Right renal pelvis (tissue), 4 donors: Measurements from ENCODE around the gene IGF2BP2. TPM values are rescaled to one million over a fixed set of nuclear protein-coding genes. Genes with fewer than 3 reads are reported as not detected.
"Not testable (repeated sequence)": the region's sequence is repeated elsewhere in the genome, so short reads cannot be mapped to it uniquely, and the experiment has no call there.

Experiments used
- DNase-seq, 4 donors: peaks; one replicate each; pipeline ENCODE4 v3.0.0-alpha.2; 2013; ENCODE audit warnings: low read depth in 4 of 4, low spot score in 3 of 4, missing footprints in 1 of 4
- polyA plus RNA-seq, 4 donors: library from polyadenylated mRNA; unstranded; fragments of 120-200 nt; gene quantifications; one replicate each; pipeline ENCODE4 v1.2.1, GENCODE V29; 2013; ENCODE audit not compliant: insufficient read length in 4 of 4

Gene IGF2BP2
- polyA plus RNA-seq, 4 donors = 88.9 to 109 (median 94.8) TPM

DNA sequence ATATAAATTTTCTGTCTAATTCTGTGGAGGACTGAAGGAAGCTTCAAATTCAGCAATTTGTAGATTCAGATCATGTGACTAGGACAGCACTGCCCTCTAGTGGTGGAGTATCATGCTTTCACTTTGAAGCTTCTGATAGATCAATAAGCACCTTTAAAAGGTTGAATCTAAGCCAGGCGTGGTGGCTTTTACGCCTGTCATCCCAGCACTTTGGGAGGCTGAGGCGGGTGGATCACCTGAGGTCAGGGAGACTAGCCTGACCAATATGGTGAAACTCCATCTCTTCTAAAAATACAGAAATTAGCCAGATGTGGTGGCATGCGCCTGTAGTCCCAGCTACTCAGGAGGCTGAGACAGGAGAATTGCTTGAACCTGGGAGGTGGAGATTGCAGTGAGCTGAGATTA lies 56.3 kb downstream of the IGF2BP2 start:
- DNase-seq = not testable (repeated sequence)

DNA sequence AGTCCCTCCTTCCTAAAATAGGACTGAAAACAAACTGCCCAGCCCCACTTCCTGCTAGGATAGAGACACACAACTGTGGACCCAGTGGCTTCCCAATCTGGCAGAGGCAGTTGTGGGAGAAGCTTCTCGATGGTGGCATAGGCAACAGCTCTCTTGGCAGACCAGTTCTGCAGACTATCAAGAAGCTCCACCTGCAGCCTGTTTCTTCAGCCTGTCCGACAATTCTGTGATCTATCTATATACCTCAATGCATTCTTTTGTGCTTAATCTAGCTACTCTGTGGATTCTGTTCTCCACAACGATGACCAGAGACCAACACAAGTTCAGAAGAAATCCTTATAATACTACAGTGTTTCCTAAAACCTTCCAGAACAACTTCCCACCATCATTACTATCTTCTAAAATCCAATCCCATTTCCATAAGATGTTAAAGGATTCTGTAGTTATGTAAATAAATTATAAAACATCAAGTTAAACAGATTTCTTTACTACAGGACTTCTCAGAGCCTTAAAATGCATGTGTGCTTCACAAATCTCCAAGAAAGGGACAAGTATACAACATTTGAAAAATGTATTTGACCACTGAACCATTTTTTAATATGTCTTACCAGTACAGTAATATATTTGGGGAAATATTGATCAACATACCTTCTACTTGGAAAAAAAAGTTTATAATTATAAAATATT lies 57.7 kb downstream of the IGF2BP2 start:
- no peak for DNase-seq

DNA sequence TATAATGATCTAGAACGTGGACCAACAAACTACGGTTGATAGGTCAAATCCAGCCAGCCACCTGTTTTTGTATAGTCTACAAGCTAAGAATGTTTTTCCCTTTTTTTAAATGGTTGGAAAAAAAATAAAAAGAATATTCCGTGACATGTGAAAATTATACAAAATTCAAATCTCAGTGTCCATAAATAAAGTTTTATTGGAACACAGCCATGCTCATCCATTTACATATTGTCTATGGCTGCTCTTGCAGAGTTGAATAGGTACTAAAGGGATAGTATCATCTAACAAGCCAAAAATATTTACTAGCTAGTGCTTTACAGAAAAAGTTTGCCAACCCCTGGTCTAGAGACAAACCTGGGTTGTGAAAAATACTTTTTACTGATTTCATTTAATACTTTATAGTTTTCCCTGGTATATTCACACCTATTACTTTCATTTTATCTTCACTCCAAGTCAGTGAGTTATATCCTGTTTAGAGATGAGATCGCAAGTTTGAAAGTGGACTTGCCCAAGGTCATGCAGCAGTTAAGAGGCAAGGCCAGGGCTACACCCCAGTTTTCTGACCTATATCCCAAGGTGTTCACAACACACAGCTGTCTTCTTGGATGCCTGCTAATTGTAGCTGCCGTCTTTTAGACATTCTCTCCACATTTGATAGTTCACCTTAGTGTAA lies 58.4 kb downstream of the IGF2BP2 start:
- no peak for DNase-seq

DNA sequence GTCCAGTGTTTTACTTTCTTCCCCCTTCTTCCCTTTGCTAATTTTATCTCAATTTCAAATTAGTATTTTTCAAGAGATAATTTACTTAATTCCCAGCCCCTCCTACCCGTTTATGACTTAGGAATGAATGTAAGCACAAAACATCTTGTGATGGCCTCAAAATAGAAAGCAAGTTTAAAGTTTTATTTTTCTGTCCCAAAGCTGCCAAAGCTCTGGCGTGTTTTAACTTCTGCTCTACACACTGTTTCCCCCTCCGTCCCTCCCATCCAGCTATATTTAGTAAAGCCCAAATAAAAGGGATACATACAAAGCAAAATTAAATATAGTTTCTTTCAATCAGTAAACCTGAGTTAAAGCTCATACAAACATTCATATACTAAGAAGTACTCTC lies 59.9 kb downstream of the IGF2BP2 start:
- DNase-seq = no peak

DNA sequence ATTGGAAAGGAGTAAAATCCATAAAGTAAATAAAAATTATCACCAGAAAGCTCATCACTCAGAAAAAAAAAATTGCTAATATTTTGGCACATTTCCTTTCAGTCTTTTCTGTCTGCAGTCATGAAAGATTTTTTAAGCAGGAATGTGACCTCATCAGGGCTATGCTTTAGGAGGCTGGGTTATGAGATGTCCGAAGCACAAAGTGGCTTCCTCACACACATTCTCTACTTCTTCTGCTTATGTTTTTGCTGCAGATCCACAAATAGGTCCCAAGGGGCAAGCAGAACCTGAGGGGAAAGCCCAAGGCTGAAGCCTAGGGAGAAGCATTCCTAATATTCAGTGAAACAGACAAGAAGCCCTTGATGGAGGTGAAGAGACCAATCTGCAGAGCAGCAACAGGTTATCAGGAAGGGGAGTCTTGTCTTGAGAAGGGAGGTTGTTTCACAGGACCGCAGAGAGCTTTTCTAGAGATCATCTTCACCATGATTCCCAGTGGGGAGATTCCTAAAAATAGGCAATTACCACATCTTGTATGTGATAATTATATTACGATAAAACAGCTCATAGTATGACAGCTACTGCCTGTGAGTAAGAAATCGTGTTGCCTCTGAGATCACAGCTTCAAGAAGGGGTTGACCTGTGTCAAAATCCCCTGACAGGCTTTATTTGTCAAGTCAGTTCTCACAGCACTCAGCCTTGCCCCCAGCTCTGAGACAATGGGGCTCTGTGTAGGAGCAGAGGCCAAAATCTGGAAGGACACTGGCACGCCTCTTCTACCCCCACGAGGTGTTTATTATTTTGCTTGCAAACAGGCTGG lies 60.5 kb downstream of the IGF2BP2 start:
- DNase-seq = no peak

DNA sequence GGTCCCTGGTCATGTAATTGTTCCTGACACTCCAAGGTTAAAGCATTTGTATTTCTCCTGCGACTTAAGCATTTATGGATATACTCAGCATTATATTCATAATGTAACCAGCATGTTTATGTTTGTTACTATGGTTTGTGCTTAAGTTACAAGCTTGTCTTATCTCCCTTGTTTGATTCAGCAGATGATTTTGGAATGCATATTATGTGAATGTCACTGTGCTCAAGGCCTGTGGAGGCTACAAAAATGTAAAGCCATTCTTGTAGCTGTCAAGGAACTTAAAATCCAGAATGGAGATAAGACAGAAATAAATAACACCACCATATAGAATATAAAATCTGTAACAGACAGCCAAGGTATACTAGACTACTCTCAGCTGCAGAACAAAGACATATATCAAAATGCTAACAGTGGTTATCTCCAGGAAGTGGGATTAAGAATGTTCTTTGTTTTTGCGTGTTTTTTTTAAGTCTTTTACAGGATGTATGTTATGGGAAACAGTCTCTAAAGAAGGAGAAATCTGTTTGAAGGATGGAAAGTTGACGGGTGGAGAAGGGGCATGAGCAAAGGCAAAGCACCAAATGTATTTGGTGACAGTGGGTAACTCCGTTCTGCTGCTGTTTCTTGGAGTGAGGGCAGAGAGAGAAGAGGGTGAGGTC lies 61.4 kb downstream of the IGF2BP2 start:
- DNase-seq = no peak

DNA sequence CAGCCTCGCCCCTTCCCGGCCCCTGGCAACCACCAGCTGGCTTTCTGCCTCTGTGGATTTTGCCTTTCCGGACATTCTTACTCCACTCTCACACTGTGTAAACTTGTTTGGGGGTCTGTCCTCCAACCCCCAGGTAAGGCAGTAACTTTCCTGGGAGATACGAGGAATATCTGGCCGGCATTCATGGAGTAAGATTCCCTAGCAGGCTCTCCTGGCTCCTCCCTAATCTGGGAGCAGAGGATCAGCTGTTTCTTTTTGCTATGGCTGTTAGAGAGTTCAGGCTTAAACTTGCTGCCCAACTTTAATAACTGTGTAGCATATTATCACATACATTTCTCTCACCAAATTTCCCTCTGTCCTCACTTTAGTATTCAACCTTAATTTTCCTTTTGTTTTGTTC lies 64.3 kb downstream of the IGF2BP2 start:
- no peak for DNase-seq

DNA sequence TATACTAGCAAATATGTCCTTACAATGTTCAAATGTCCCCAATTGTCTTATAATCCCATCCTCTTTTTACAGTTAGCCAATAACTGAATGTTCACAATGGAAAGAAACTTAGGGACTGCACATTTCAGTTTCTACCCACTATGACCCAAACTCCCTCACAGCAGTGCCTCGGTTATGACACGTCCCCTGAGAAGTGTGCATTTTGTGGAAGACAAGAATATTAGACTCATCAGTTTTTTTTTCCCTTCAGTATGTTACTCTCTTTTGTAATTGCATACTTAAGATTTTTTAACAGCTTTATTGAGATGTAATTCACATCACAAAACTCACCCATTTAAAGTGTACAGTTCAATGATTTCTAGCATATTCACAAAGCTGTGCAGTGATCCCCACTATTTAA lies 64.8 kb downstream of the IGF2BP2 start:
- no peak for DNase-seq

DNA sequence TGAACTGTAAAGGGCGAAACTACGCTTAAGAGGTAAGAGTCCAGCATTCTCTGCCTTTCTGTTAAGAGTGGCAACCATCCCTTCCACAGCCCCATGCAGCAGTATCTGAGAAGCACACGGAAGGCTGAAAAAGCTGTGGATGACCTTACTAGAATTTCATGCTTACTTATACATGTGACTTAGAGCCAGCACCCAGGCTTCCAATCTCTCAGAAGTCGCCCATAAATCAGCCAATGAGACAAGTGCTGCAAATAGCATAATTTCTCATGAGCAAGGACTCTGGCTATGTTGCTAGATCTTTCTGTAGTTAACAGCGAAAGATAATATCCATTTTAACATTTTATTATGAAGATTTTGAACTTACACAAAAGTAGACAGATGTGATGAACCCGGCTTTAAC lies 65.3 kb downstream of the IGF2BP2 start:
- DNase-seq = no peak

DNA sequence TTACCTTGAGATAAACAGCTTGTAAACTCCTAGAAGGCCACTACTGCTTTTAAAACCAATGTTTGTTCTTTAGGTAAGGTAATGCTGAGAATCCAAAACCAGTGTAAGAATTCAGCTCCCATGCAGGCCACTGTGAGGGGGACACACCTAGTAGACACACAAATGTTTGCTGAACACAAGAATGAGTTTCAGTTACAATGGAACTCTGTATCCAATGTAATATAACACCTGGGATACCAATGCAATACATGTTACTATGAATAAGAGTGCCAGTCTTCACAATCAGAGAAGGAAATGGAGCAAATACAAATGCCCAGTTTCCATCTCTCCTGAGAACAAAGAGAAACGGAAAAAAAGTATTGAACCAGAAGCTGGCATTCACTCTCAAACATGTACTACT lies 65.9 kb downstream of the IGF2BP2 start:
- DNase-seq = no peak

DNA sequence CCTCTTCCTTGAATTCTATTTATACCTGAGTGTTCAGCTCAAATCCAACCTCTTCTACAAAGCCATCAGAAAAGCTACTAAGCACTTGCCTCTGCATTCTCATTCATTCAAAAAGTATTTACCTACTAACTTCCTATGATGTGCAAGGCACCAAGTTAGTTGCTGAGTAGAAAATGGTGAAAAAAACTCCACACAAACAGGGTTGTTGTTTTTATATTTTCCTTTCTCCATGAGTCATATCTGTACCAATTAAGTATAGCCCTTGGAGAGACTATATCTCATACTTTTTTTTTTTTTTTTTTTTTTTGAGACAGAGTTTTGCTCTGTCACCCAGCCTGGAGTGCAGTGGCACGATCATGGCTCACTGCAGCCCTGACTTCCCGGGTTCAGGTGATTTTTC lies 67.7 kb downstream of the IGF2BP2 start:
- no peak for DNase-seq

DNA sequence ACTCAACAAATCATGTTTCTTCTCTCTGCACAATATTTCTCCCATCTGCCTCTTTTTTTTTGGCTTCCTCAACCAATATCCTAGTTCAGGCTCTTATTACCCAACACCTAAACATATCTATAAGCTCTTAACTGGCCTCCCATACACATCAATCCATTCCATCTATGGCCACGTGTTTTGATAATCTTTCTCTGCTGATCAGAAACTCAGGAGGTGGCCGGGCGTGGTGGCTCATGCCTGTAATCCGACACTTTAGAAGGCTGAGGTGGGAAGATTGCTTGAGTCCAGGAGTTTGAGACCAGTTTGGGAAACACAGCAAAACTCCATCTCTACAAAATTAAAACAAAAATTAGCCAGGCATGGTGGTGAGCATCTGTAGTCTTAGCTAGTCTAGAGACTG lies 68.4 kb downstream of the IGF2BP2 start:
- DNase-seq = no peak

DNA sequence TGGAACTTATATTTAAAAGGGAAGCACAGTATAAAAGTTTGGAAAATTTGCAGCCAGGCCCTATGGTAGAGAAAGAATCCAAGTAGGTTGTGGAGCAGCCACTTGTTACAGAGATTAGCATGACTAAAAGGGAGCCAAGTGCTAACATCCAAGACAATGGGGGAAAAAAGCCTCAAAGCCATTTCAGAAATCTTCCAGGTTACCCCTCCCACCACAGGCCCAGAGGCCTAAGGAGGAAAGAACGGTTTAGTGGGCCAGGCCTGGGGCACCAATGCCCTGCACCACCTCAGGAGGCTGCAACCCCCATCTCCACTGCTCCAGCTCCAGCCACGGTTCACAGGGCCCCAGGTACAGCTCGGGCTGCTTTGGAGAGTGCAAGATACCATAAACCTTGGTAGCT lies 69.9 kb downstream of the IGF2BP2 start:
- DNase-seq = no peak

DNA sequence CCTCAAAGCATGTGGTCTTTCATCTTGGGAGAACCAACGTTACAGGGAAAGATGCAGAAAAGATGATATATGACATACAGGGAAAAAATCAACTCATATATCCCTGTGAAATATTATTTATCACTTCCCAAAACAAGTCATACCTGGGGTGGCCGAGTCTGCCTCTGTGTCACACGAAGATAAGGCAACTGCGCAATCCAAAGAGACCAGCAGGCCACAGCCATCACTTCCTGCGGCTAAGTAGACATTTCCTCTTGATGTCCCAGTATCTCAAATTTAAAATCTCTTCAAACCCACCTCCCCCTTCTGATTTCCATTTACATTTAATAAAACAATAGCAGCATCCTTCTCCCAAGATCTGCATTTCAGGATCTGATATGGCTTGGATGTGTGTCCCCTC lies 71.5 kb downstream of the IGF2BP2 start:
- no peak for DNase-seq

DNA sequence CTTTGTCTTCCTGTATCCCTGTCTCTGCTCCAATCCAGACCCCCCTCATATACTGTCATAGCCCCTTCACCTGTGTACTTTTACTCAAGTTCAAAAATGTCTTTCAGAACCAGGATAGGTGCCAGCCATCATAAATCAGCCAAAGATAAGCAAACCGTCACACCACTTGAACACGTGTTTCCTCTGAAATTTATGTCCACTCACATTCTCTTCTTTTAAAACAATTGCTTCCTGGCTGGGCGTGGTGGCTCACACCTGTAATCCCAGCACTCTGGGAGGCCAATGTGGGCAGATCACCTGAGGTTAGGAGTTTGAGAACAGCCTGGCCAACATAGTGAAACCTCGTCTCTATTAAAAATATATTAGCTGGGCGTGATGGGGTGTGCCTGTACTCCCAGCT lies 74.1 kb downstream of the IGF2BP2 start:
- no peak for DNase-seq

DNA sequence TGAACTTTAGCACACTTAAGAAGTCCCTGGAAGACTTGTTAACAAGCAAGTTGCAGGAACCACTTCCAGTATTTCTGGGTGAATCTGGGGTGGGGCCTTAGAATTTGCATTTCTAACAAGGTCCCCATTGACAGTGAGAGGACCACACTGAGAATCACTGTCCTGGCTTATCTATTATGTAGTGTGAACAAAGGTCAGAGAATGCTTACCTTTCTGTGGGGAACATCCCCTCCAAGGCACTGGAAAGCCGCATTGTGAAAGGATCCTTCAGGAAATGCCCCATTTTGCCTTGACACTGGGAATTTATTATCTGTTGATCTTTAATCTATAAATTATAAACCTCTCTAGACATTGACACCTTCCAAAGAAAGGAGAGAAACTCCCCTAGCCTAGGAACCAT lies 74.8 kb downstream of the IGF2BP2 start:
- DNase-seq = no peak

DNA sequence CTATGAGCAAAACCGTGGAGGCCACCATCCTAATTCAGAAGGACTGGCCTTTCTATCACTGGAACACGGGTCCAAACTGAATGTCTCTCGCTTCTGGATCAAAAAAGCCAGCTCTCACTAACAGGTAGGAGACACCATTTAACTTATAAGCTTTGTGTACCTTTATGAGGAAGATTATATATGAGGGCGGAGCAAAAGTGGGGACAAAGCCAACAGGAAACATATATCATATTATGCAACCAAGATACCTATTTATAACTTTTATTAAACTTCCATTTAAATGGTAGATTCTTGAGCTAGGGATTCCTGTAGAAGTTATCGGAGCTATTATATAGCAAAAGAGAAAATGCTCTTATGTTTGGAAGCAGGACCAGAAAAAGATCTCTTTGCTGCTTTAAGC lies 78.4 kb downstream of the IGF2BP2 start:
- no peak for DNase-seq

DNA sequence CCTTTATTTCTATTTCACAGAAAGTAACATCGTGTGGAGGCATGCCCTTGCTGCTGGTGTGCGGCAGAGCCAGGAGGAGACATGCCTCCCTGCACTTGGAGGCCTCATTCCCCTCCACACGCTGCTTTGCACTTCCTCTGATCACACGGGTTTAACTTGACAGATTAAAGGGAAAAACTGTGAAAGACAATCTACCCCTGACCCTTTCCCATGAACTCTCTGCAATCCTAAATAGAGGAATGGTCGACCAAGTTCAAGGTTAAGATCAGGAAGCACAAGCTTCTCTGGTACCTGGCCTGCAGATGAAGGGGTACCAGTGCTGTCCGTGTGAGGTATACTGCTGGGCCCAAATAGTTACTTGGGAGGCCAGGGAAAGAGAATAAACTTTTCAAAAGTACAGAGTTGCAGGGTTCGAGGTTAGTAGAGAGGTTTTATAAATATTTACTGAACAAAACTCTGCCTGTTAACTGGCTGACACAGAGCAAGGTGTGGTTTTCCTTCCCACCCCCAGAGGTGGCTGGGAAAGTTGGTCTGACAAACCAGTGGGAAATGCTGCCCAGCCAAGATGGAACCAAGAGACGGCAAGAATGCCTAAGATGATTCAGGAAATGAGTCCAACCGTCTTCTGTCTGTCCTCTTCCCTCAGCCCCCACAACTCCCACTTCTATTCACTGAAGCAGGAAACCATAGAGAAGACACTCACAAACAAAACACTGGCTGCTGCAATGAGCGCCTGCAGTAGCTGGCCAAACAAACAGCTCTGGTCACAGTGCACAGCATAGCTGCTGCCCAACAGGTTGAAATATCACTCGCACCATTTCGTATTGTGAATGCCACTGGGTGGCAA lies 79.6 kb downstream of the IGF2BP2 start:
- DNase-seq = peak in 2 of 4 donors; percentile 46 to 49

DNA sequence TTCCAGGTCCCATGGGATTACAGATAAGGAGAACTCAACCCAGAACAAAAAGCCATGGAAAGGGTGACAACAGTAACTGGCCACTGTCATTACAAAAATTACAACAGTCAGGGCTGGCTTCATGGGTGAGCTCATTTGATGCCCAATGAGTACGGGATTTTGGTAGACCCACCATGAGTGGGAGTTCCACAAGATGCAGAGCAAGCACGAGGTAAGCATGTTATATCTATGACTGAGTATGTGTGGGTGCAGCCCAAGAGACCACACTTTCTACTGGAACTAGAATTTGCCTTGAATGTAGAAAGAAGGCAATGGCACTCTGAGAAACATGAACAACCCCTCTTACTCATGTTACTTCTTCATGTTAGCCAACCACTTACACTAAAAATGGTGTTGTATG lies 83.3 kb downstream of the IGF2BP2 start:
- DNase-seq = no peak

DNA sequence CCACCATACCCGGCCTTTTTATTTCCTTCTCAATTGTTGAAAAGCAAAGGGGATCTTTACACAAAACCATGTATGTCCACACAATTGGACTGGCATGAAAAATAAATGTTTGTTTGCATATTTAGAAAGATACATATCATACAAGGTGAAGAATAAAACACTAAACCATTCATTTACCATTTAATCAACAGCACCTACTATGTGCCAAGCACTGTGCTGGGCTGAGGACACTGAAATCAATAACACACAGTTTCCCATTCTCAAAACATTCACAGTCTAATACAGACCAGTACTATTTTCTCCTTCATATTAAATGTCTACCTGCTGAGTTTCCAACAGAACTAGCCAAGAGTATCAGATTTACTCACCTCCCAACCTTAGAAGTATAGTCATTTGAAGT lies 84.7 kb downstream of the IGF2BP2 start:
- no peak for DNase-seq
